ENCODE measurements around the gene ARVCF.

DNA sequence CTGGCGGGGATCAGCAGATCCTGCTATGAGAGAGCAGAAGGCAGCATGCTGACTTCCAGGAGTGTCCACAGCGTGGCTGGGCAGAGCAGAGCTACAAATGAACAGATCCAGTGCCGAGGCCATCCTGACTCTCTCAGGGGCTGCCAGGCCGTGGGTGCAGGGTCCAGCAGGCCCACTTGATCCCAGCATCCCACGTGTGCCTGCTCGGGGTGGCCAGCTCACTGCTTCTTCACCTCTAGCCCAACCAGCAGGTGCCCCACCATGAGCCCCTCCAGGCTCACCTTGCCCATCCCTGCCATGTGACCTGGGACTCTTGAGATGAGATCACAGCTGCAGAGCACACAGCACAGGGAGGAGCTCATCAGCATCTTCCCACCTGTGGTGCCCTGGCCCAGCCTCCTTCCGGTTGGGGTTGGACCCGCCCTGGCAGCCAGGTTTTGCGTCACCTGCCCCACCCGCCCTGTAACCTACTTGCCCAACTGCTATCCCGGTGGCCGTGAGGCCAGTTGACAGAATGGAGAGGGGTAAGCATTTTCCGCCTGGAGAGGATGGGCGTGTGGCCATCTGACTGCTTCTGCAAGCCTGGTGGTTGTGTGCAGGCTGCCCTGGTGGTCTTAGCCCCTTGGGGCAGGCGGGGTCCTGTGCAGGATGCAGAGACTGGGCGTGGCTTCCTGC, 15.2 kb upstream of the ARVCF start:
- TF ChIP-seq POLR2A (IDR thresholded peaks at IDR 0.05; ENCODE audit: low read depth, low read length) (no peak), POLR2AphosphoS5 (IDR thresholded peaks at IDR 0.05; ENCODE audit: low read depth, low read length) (no peak)
